ENCODE measurements around the gene CNDP1. TPM values are rescaled to one million over a fixed set of nuclear protein-coding genes. Genes with fewer than 3 reads are reported as not detected.
"Not testable (repeated sequence)": the region's sequence is repeated elsewhere in the genome, so short reads cannot be mapped to it uniquely, and the experiment has no call there.

Gene CNDP1
- total and polyA plus RNA-seq, 2 donors (not counting 1 experiment from before 2014, with no cell fraction given) = 0.19 to 0.57 TPM

DNA sequence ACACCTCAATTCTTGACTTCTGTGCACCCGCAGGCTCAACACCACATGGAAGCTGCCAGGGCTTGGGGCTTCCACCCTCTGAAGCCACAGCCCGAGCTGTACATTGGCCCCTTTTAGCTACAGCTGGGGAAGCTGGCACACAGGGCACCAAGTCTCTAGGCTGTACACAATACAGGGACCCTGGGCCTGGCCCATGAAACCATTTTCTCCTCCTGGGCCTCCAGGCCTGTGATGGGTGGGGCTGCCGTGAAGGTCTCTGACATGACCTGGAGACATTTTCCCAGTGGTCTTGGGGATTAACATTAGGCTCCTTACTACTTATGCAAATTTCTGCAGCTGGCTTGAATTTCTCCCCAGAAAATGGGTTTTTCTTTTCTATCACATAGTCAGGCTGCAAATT is 31.7 kb downstream of the CNDP1 start:
- H3K4me3 Mint-ChIP-seq; H3K9ac ChIP-seq (ENCODE audit: low read length); H4K20me1 ChIP-seq (ENCODE audit: control insufficient read depth, insufficient read depth, low read length, poor library complexity, severe bottlenecking); H3K4me2 ChIP-seq (replicated peaks; ENCODE audit: low read depth, low read length, poor library complexity, severe bottlenecking); H3K79me2 ChIP-seq (ENCODE audit: control insufficient read depth, insufficient read depth, low read length); H3K4me3 ChIP-seq (ENCODE audit: control extremely low read depth in 1 of 5, extremely low read depth in 1 of 5, insufficient read depth in 1 of 5, low read depth in 2 of 5, low read length in 4 of 5); H3K4me1 Mint-ChIP-seq; CTCF ChIA-PET; H3K4me1 ChIP-seq (ENCODE audit: control insufficient read depth in 2 of 2, insufficient read depth in 2 of 2, low read length in 2 of 2); H3K27me3 ChIP-seq (replicated peaks in 1 of 4; ENCODE audit: control extremely low read depth in 1 of 4, control insufficient read depth in 3 of 4, insufficient read depth in 4 of 4, low read length in 3 of 4); POLR2A ChIA-PET; H3K36me3 ChIP-seq (replicated peaks in 1 of 2; ENCODE audit: control extremely low read depth in 1 of 2, control insufficient read depth in 1 of 2, extremely low read depth in 1 of 2, insufficient read depth in 2 of 2, low read length in 1 of 2); H3K9me3 Mint-ChIP-seq (ENCODE audit: insufficient read depth); H3K9me3 ChIP-seq (ENCODE audit: control extremely low read depth in 1 of 3, control insufficient read depth in 2 of 3, insufficient read depth in 1 of 3, low read length in 2 of 3); H3K27ac ChIP-seq (ENCODE audit: low read length in 2 of 2); ATAC-seq (ENCODE audit: low read depth); DNase-seq; H2AFZ ChIP-seq (ENCODE audit: insufficient read depth, low read depth, low read length, poor library complexity, severe bottlenecking); intact Hi-C loops (cut with micrococcal nuclease); H3K27ac Mint-ChIP-seq: not testable (repeated sequence)
- H3K27me3 Mint-ChIP-seq = peaks cover 14% of the 10 kb centered on the region
- WGBS (ENCODE audit: insufficient coverage) = 68% methylated on average over 2 of the region's 3 CpGs

DNA sequence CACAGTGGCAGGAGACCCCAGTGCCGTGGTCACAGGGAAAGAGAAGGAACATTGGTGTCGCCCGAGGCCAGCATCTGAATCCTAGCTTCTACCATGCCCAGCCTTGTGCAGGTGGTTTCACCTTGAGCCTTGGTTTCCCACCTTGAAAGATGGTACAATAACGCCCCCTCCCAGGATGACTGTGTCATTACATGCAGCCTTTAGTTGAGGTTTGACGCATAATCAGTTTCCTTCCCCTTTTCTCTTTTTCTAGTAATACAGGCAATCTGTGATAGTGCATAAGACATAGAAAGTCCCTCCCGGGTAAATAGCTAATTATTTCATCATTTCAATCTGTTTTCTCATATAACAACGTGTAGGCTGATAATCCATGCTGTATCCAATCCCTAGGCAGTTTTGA is 33.5 kb downstream of the CNDP1 start:
- Histone ChIP-seq H3K27me3 (replicated peaks in 1 of 4; ENCODE audit: control extremely low read depth in 1 of 4, control insufficient read depth in 3 of 4, insufficient read depth in 4 of 4, low read length in 3 of 4) (peaks cover 0 to 6% (median 0%) of the 10 kb centered on the region in 4 experiments), H3K4me2 (replicated peaks; ENCODE audit: low read depth, low read length, poor library complexity, severe bottlenecking) (no peak overlapping the region), H4K20me1 (ENCODE audit: control insufficient read depth, insufficient read depth, low read length, poor library complexity, severe bottlenecking) (no peaks in the 10 kb centered on the region), H3K4me3 (ENCODE audit: control extremely low read depth in 1 of 5, extremely low read depth in 1 of 5, insufficient read depth in 1 of 5, low read depth in 2 of 5, low read length in 4 of 5) (no peak overlapping the region), H3K36me3 (replicated peaks in 1 of 2; ENCODE audit: control extremely low read depth in 1 of 2, control insufficient read depth in 1 of 2, extremely low read depth in 1 of 2, insufficient read depth in 2 of 2, low read length in 1 of 2) (no peaks in the 10 kb centered on the region), H3K27ac (ENCODE audit: low read length in 2 of 2) (no peak overlapping the region), H3K79me2 (ENCODE audit: control insufficient read depth, insufficient read depth, low read length) (no peaks in the 10 kb centered on the region), H3K9ac (ENCODE audit: low read length) (no peak overlapping the region), H2AFZ (ENCODE audit: insufficient read depth, low read depth, low read length, poor library complexity, severe bottlenecking) (no peak overlapping the region), H3K9me3 (ENCODE audit: control extremely low read depth in 1 of 3, control insufficient read depth in 2 of 3, insufficient read depth in 1 of 3, low read length in 2 of 3) (peaks cover 1 to 8% (median 3%) of the 10 kb centered on the region in 3 donors), H3K4me1 (ENCODE audit: control insufficient read depth in 2 of 2, insufficient read depth in 2 of 2, low read length in 2 of 2) (no peaks in the 10 kb centered on the region)
- Mint-ChIP-seq H3K4me1 (peaks cover 4% of the 10 kb centered on the region), H3K4me3 (no peak overlapping the region), H3K27me3 (peaks cover 13% of the 10 kb centered on the region), H3K27ac (no peak overlapping the region), H3K9me3 (ENCODE audit: insufficient read depth) (peaks cover 7% of the 10 kb centered on the region)
- ATAC-seq (ENCODE audit: low read depth) (no peak), DNase-seq (no peak)
- ChIA-PET CTCF (interaction anchor here (1.6 kb wide), 1 partner anchor 16 kb away, joined by 10 read pairs; no protein-coding TSS in a partner anchor), POLR2A (no interaction called here)
- intact Hi-C loops (cut with micrococcal nuclease) = no loop called here
- TF ChIP-seq, protein P1, sequence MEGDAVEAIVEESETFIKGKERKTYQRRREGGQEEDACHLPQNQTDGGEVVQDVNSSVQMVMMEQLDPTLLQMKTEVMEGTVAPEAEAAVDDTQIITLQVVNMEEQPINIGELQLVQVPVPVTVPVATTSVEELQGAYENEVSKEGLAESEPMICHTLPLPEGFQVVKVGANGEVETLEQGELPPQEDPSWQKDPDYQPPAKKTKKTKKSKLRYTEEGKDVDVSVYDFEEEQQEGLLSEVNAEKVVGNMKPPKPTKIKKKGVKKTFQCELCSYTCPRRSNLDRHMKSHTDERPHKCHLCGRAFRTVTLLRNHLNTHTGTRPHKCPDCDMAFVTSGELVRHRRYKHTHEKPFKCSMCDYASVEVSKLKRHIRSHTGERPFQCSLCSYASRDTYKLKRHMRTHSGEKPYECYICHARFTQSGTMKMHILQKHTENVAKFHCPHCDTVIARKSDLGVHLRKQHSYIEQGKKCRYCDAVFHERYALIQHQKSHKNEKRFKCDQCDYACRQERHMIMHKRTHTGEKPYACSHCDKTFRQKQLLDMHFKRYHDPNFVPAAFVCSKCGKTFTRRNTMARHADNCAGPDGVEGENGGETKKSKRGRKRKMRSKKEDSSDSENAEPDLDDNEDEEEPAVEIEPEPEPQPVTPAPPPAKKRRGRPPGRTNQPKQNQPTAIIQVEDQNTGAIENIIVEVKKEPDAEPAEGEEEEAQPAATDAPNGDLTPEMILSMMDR (IDR thresholded peaks at IDR 0.05) = no peak
- TF ChIP-seq EZH2 (IDR thresholded peaks at IDR 0.05; ENCODE audit: borderline replicate concordance, insufficient read depth, low read depth, low read length, poor library complexity, severe bottlenecking) = no peak
- 93% methylated on average over 1 of the region's 7 CpGs for WGBS (ENCODE audit: insufficient coverage)

Measured in B cell (primary cell).